HG02798 (cell line): ENCODE data around the gene CLPX.
"Not testable (repeated sequence)": the region's sequence is repeated elsewhere in the genome, so short reads cannot be mapped to it uniquely, and the experiment has no call there.

Source experiments
- ATAC-seq: cut with Tn5 transposase; IDR thresholded peaks from one replicate; pipeline ENCODE4 v1.9.1; 2021; ENCODE audit warnings: mild to moderate bottlenecking; ENCODE audit not compliant: unreplicated experiment, poor library complexity

Gene CLPX

DNA sequence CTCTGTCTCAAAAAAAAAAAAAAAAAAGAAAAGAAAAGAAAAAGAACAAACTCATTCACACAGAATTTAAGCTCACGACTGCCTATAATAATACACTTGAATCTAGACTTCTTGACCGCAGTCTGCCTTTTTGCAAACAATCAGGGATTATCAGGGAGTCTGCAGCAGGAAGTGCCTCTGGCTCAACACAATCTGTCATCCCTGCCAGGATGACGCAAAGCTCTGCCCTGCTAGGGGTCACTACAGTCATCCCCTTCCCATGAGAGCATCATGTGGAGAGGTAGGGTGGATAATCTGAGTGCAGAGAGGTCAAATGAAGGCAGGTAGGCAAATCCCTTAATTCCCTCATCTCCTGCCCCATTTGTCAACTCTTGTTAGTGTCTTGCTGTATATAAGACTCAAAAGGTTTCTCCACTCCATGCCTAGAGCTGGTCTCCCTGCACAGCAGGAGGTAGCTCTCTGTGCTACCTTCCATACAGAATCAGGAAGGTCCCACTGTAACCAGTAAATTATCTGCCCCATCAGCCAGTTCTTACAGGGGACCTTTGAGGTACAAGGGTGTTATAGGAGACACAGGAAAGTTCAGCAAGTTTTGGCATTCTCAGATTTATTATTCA lies 74.4 kb downstream of the CLPX start:
- ATAC-seq, result no peak

- ATAC-seq, result no peak
Observed at GRCh38 chr15:65106011-65106590, 79.0 kb downstream of the CLPX start.

- ATAC-seq, result no peak
Observed at GRCh38 chr15:65105038-65105437, 80.1 kb downstream of the CLPX start.

DNA sequence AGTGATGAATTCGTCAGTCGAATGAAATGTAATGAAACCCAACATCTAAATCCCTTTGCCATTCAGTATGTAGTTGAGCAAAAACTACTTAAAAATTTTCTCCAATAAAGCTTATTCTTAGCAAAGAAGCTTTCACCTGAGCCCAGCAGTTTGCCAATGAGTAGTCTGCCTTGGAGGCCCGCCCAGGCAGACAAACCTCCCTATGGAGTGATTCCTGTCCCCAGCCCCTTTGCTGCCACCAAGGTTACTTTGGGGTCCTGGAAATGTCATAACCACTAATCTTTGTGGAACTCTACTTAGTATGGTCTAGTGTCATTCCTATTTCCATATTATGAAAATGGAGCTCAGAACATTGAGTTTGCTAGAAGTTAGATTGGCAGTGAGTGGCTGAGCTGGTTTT lies 82.2 kb downstream of the CLPX start:
- no peak for ATAC-seq

GRCh38 chr15:65101891-65102708 lies 83.0 kb downstream of the CLPX start:
- ATAC-seq, result no peak

GRCh38 chr15:65101411-65101890 lies 83.7 kb downstream of the CLPX start:
- ATAC-seq, result no peak

GRCh38 chr15:65100442-65100841 lies 84.7 kb downstream of the CLPX start:
- ATAC-seq, result no peak

DNA sequence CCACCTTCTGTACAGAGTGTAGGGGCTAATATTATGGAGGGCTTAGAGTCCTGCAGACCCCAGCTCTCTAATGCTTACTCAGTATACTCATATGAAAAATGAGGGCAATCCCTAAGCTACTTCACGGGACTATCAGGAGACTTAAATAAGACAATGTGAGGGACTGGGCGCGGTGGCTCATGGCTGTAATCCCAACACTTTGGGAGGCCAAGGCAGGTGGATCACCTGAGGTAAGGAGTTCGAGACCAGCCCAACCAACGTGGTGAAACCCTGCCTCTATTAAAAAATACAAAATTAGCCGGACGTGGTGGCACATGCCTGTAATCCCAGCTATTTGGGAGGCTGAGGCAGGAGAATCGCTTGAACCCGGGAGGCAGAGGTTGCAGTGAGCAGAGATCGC lies 85.3 kb downstream of the CLPX start:
- ATAC-seq, result not testable (repeated sequence)

- no peak for ATAC-seq
Observed at GRCh38 chr15:65099336-65099735, 85.8 kb downstream of the CLPX start.
